Measurements from ENCODE around the gene DDX6.
"Not testable (repeated sequence)": the region's sequence is repeated elsewhere in the genome, so short reads cannot be mapped to it uniquely, and the experiment has no call there.

Gene DDX6

GRCh38 chr11:118790357-118791110, 430 bp downstream of the DDX6 start:
- no peak for DNase-seq

GRCh38 chr11:118789501-118790356, 1.2 kb downstream of the DDX6 start:
- no peak for DNase-seq

- no peak for DNase-seq
Measured at GRCh38 chr11:118786657-118787056, 4.3 kb downstream of the DDX6 start.

- DNase-seq: no peak
Measured at GRCh38 chr11:118785362-118785761, 5.6 kb downstream of the DDX6 start.

- no peak for DNase-seq
Measured at GRCh38 chr11:118783724-118784495, 7.1 kb downstream of the DDX6 start.

- DNase-seq: not testable (repeated sequence)
Measured at GRCh38 chr11:118783324-118783723, 7.6 kb downstream of the DDX6 start.

- DNase-seq: no peak
Measured at GRCh38 chr11:118778898-118779297, 12.1 kb downstream of the DDX6 start.

- no peak for DNase-seq
Measured at GRCh38 chr11:118774032-118774431, 16.9 kb downstream of the DDX6 start.

GRCh38 chr11:118771547-118772288, 19.2 kb downstream of the DDX6 start:
- no peak for DNase-seq

- no peak for DNase-seq
Measured at GRCh38 chr11:118768690-118769089, 22.3 kb downstream of the DDX6 start.

- no peak for DNase-seq
Measured at GRCh38 chr11:118766035-118766434, 24.9 kb downstream of the DDX6 start.

GRCh38 chr11:118765095-118765691, 25.8 kb downstream of the DDX6 start:
- DNase-seq: not testable (repeated sequence)

- DNase-seq: no peak
Measured at GRCh38 chr11:118763041-118763440, 27.9 kb downstream of the DDX6 start.

- not testable (repeated sequence) for DNase-seq
Measured at GRCh38 chr11:118761981-118762380, 29.0 kb downstream of the DDX6 start.

GRCh38 chr11:118757876-118758399, 33.0 kb downstream of the DDX6 start:
- no peak for DNase-seq

- no peak for DNase-seq
Measured at GRCh38 chr11:118752654-118753053, 38.3 kb downstream of the DDX6 start.

- DNase-seq: no peak
Measured at GRCh38 chr11:118749429-118749828, 41.5 kb downstream of the DDX6 start.

- DNase-seq: no peak
Measured at GRCh38 chr11:118748056-118748455, 42.9 kb downstream of the DDX6 start.

- DNase-seq: no peak
Measured at GRCh38 chr11:118746988-118747585, 43.9 kb downstream of the DDX6 start.

- no peak for DNase-seq
Measured at GRCh38 chr11:118744046-118744445, 46.9 kb downstream of the DDX6 start.

- DNase-seq: no peak
Measured at GRCh38 chr11:118742304-118742703, 48.7 kb downstream of the DDX6 start.

Measured in NCI-H2081 treated with DMSO at 0.1 percent for 48 hours (cell line).